Keratinocyte (primary cell): Measurements from ENCODE around the gene TBCE.

Experiments
- CTCF ChIP-seq, 3 experiments: IDR thresholded peaks in 1 of 3; conservative IDR thresholded peaks in 1 of 3; optimal IDR thresholded peaks in 1 of 3; 2 replicates in 2 of 3; 3 replicates in 1 of 3; pipeline versions ENCODE3 to v1.5.1; 2011; ENCODE audit warnings: low read length in 3 of 3, mild to moderate bottlenecking in 3 of 3, moderate library complexity in 2 of 3, control low read depth in 1 of 3, inconsistent platforms in 1 of 3; ENCODE audit not compliant: insufficient read depth in 2 of 3; ENCODE audit errors: extremely low read depth in 1 of 3
- EZH2 ChIP-seq: IDR thresholded peaks from one replicate; pipeline ENCODE4 v1.6.1; 2012; ENCODE audit warnings: inconsistent platforms, mild to moderate bottlenecking, low read length, moderate library complexity

- TF ChIP-seq CTCF (optimal IDR thresholded peaks at IDR 0.05 in 1 of 3, IDR thresholded peaks at IDR 0.05 in 1 of 3, conservative IDR thresholded peaks at IDR 0.05 in 1 of 3; ENCODE audit: extremely low read depth in 1 of 3, insufficient read depth in 2 of 3, low read length in 3 of 3) = no peak
- TF ChIP-seq EZH2 = no peak
Observed at GRCh38 chr1:235325854-235326253, 41.4 kb upstream of the TBCE start.
